ENCODE data around the gene PCSK2. TPM values are rescaled to one million over a fixed set of nuclear protein-coding genes. Genes with fewer than 3 reads are reported as not detected.

The PCSK2 gene
- polyA plus RNA-seq, 1 donor: 2.8 TPM

DNA sequence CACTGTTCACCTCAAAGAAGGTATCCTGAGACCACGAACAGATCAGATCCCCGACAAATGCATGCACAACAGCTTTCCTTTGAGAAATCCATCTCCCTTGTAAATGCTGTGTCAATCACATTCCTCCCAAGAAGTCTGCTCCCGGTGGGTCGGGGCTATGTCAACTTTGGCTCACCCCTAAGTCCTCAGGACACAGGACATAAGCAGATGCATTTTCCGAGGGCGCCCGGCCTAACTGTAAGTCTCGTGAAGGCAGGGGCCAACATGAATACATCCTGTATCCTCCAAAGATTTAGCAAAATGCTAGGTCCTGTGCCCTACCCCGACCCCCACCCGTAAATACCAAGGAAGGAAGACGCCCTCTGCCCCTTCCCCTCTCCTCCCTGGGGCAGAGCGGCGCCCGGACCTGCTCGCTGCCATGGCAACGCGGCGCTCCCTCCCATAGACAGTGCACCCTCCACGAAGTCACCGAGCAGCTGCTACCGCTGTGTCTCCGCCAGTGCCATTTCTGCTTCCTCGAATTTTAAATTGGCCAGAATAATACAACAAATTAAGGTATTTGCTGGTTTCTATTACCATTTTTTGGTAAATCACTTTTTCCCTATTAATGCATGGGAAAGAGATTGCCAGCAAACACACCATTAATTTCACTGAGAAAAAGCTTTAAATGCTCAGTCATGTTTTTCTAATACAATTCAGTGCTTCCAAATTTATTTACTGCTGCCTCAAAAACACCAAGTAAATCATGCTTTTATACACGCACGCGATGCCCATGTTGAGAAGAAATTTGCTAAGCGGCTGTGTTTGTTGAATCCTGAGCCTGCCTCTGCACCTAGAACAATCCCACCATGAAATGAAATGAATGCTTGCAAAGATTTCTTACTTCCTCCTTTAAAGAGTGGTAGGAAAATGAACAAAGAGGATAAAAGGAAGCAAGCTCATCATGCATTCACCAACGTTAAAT lies 100.6 kb downstream of the PCSK2 start:
- Histone ChIP-seq H3K9me3 (ENCODE audit: control insufficient read depth, low read depth, low read length) (no peaks in the 10 kb centered on the region), H3K27ac (ENCODE audit: low read length) (no peak overlapping the region), H3K4me1 (ENCODE audit: control insufficient read depth, insufficient read depth, low read length) (no peaks in the 10 kb centered on the region), H3K4me3 (ENCODE audit: low read length) (no peak overlapping the region), H3K27me3 (ENCODE audit: control insufficient read depth, insufficient read depth, low read length) (peaks cover 27% of the 10 kb centered on the region), H3K36me3 (ENCODE audit: control insufficient read depth, insufficient read depth, low read length) (no peaks in the 10 kb centered on the region)
- WGBS (ENCODE audit: insufficient coverage, low lambda C conversion rate): 55% methylated on average over 5 of the region's 28 CpGs
- DNase-seq: no peak

DNA sequence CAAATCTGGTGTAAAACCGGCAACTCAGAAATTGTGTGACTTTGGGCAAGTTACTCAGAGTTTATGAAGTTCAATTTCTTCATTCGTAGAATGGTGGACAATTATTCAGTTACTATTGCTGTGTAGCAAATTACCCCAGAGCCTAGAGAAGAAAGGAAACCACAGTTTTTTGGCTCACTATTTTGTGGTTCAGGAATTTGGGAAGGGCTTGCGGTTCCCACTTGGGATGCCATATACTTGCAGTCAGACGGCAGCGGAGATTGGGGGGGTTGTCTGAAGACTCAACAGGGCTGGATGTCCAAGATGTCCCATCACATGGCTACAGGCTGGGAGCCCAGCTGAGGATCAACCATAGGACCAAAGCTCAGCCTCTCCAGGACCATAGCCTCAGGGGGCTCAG lies 108.1 kb downstream of the PCSK2 start:
- Histone ChIP-seq H3K9me3 (ENCODE audit: control insufficient read depth, low read depth, low read length) (no peaks in the 10 kb centered on the region), H3K4me1 (ENCODE audit: control insufficient read depth, insufficient read depth, low read length) (no peaks in the 10 kb centered on the region), H3K27ac (ENCODE audit: low read length) (no peak overlapping the region), H3K36me3 (ENCODE audit: control insufficient read depth, insufficient read depth, low read length) (no peaks in the 10 kb centered on the region), H3K4me3 (ENCODE audit: low read length) (no peak overlapping the region), H3K27me3 (ENCODE audit: control insufficient read depth, insufficient read depth, low read length) (no peaks in the 10 kb centered on the region)
- DNase-seq: no peak
- no CpG with 5 or more reads among the region's 5 CpGs for WGBS (ENCODE audit: insufficient coverage, low lambda C conversion rate)

DNA sequence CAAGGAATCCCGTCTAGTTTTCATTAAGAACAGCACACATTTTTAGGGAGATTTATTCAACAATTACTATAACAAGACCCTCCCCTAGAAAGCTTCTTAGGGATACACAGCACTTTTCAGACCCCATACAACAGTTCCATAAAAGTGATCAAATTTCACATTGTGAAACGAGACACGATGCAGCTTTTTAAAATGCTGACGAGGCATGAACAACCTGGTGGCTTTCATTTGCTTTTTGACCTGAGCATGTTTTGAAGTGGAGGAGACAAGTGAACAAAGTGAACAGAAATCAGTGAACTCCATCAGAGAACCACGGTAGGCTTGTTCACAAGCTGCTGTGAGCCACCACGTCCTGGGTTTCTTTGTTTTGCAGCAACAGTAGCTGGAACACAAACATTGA lies 112.2 kb downstream of the PCSK2 start:
- no peak overlapping the region for H3K27ac ChIP-seq (ENCODE audit: low read length)
- no peaks in the 10 kb centered on the region for H3K4me1 ChIP-seq (ENCODE audit: control insufficient read depth, insufficient read depth, low read length)
- H3K36me3 ChIP-seq (ENCODE audit: control insufficient read depth, insufficient read depth, low read length): no peaks in the 10 kb centered on the region
- no peaks in the 10 kb centered on the region for H3K9me3 ChIP-seq (ENCODE audit: control insufficient read depth, low read depth, low read length)
- H3K4me3 ChIP-seq (ENCODE audit: low read length): no peak overlapping the region
- DNase-seq: no peak
- no peaks in the 10 kb centered on the region for H3K27me3 ChIP-seq (ENCODE audit: control insufficient read depth, insufficient read depth, low read length)
- 80% methylated on average over 2 of the region's 6 CpGs for WGBS (ENCODE audit: insufficient coverage, low lambda C conversion rate)

DNA sequence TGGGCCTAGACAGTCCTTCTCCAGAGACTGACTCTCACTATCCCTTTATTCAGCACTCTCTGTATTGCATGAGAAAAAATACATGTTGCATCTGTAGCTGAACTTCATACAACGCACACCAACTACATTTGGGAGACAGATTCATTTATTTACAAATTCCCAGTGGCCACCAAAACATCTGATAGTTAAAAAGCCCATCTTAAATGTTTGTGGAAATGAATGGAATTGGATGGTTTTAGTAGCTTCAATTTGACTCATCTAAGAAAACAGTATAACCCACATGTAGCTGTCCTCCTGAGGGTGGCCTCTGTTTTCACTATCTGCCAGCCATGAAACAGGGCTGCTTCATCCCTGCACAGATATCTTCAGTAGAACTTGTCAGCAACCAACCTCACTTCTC lies 116.3 kb downstream of the PCSK2 start:
- H3K9me3 ChIP-seq (ENCODE audit: control insufficient read depth, low read depth, low read length): no peaks in the 10 kb centered on the region
- WGBS (ENCODE audit: insufficient coverage, low lambda C conversion rate): no CpG with 5 or more reads among the region's 1 CpG
- H3K27ac ChIP-seq (ENCODE audit: low read length): no peak overlapping the region
- H3K4me1 ChIP-seq (ENCODE audit: control insufficient read depth, insufficient read depth, low read length): no peaks in the 10 kb centered on the region
- DNase-seq: no peak
- no peaks in the 10 kb centered on the region for H3K36me3 ChIP-seq (ENCODE audit: control insufficient read depth, insufficient read depth, low read length)
- no peaks in the 10 kb centered on the region for H3K27me3 ChIP-seq (ENCODE audit: control insufficient read depth, insufficient read depth, low read length)
- no peak overlapping the region for H3K4me3 ChIP-seq (ENCODE audit: low read length)

DNA sequence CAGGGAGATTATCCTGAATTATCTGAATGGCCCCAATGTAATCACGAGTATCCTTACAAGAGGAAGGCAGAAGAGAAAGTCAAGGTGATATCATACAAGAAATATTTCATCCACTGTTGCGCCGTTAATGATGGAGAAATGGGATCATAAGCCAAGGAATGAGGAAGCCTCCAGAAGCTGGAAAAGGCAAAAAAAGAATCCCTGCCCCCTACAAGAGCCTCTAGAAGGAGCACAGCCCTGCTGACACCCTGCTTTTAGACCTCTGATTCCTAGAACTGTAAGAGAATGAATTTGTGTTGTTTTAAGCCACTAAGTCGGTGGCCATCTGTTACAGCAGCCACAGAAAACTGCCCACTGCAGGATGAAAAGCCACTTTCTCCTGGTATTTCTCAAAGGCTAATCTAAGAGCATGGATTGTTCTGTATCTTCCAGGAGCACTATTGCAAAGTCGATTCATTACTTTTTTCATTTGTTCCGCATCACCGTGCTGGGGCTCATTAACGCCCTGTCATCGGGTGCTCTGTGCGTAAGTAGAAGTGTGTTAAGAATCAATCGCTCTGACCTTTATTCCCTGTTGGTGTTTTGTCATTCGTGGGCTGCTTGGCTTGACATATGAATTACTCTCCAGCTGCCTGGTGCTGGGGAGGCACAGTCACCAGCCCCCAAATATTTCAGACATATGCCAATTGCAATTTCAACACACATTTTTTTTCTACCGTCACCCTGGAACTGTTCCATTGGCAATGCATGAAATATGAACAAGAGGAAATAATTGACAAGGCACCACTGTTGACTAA lies 117.0 kb downstream of the PCSK2 start:
- WGBS (ENCODE audit: insufficient coverage, low lambda C conversion rate): 74% methylated on average over 4 of the region's 13 CpGs
- H3K4me3 ChIP-seq (ENCODE audit: low read length): no peak overlapping the region

DNA sequence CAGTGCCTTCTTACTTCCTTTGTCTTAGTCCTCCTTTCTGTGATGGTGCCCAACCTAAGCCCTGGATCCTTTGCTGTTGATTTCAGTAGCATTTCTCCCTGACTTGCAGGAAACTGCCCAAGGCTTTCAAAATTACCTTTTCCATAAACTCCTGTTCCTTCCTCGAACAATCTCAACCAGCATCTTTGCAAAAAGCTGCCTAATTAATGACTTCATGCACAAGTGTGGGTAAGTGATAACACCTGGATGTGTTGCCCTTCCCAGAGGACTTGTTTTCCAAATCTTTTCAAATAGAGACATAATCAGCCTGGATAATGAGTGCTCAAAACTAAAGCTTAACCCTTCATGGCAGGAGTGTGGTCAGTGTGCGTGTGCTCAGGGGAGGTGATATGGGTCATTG lies 118.0 kb downstream of the PCSK2 start:
- H3K9me3 ChIP-seq (ENCODE audit: control insufficient read depth, low read depth, low read length): no peaks in the 10 kb centered on the region
- no peak overlapping the region for H3K27ac ChIP-seq (ENCODE audit: low read length)
- WGBS (ENCODE audit: insufficient coverage, low lambda C conversion rate): 86% methylated on average over 1 of the region's 2 CpGs
- no peaks in the 10 kb centered on the region for H3K27me3 ChIP-seq (ENCODE audit: control insufficient read depth, insufficient read depth, low read length)
- no peaks in the 10 kb centered on the region for H3K4me1 ChIP-seq (ENCODE audit: control insufficient read depth, insufficient read depth, low read length)
- no peak overlapping the region for H3K4me3 ChIP-seq (ENCODE audit: low read length)
- no peak for DNase-seq
- H3K36me3 ChIP-seq (ENCODE audit: control insufficient read depth, insufficient read depth, low read length): no peaks in the 10 kb centered on the region

More for the DNA sequence above, 117.0 kb downstream of the PCSK2 start:
- H3K4me1 ChIP-seq (ENCODE audit: control insufficient read depth, insufficient read depth, low read length): no peaks in the 10 kb centered on the region
- H3K9me3 ChIP-seq (ENCODE audit: control insufficient read depth, low read depth, low read length): no peaks in the 10 kb centered on the region
- no peak overlapping the region for H3K27ac ChIP-seq (ENCODE audit: low read length)
- no peaks in the 10 kb centered on the region for H3K27me3 ChIP-seq (ENCODE audit: control insufficient read depth, insufficient read depth, low read length)
- H3K36me3 ChIP-seq (ENCODE audit: control insufficient read depth, insufficient read depth, low read length): no peaks in the 10 kb centered on the region
- DNase-seq: no peak

DNA sequence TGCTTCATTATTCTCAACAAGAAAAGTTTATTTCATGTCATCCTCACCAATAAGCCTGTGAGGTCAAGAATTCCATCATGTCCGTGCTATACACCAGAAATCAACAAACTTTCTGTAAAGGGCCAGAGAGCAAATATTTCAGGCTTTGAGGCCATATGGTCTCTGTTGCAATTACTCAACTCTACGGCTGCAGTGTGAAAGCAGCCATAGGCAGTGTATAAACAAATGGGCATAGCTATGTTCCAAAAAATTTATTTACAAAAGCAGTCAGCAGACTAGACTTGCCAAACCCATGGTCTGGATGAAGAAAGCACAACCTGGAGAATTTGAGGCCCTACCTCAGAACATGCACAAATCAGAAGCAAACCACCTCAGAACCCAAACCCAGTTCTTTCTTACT lies 118.5 kb downstream of the PCSK2 start:
- Histone ChIP-seq H3K9me3 (ENCODE audit: control insufficient read depth, low read depth, low read length) (no peaks in the 10 kb centered on the region), H3K36me3 (ENCODE audit: control insufficient read depth, insufficient read depth, low read length) (no peaks in the 10 kb centered on the region), H3K27ac (ENCODE audit: low read length) (no peak overlapping the region), H3K4me3 (ENCODE audit: low read length) (no peak overlapping the region), H3K4me1 (ENCODE audit: control insufficient read depth, insufficient read depth, low read length) (no peaks in the 10 kb centered on the region), H3K27me3 (ENCODE audit: control insufficient read depth, insufficient read depth, low read length) (no peaks in the 10 kb centered on the region)
- DNase-seq: no peak
- WGBS (ENCODE audit: insufficient coverage, low lambda C conversion rate): no CpG with 5 or more reads among the region's 2 CpGs

DNA sequence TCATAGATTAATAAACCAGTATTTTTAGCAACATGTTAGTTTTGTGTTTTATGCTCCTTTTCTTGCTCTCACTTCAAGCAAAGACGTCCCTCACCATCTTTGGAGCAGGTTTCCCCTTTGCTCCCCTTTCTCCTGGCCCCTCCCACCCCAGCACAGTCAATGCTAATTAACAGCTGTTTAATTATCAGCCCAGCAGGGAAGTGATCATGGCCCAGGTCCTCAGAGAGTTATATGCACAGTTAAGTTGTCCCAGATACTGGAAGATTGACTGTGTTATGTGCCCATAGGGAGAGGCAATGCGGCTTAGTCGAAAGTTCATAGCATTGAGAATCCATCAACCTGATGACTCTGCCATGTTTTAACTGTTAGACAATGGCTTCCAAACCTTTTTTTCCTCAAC lies 123.5 kb downstream of the PCSK2 start:
- Histone ChIP-seq H3K36me3 (ENCODE audit: control insufficient read depth, insufficient read depth, low read length) (no peaks in the 10 kb centered on the region), H3K27me3 (ENCODE audit: control insufficient read depth, insufficient read depth, low read length) (no peaks in the 10 kb centered on the region), H3K4me1 (ENCODE audit: control insufficient read depth, insufficient read depth, low read length) (no peaks in the 10 kb centered on the region), H3K27ac (ENCODE audit: low read length) (no peak overlapping the region), H3K9me3 (ENCODE audit: control insufficient read depth, low read depth, low read length) (no peaks in the 10 kb centered on the region), H3K4me3 (ENCODE audit: low read length) (no peak overlapping the region)
- no peak for DNase-seq
- no CpG with 5 or more reads among the region's 3 CpGs for WGBS (ENCODE audit: insufficient coverage, low lambda C conversion rate)

DNA sequence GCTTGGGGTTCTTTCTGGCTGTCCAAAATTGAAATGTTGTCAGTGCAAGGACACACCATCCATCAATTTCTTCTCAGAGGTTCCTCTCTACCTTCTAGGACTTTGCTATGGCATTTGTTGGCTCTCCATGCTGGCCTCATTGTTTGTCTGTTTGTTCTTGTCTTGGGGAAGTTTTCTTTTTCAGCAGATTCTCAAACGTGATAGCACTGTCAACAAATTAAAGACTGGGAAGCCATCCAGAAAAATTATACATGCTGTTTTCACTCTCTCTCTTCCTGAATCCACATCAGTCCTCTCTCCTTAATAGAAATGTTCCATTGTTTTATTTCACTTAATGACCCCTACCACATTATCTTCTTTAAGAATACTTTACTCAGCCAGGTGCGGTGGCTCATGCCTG lies 130.4 kb downstream of the PCSK2 start:
- H3K4me1 ChIP-seq (ENCODE audit: control insufficient read depth, insufficient read depth, low read length): no peaks in the 10 kb centered on the region

DNA sequence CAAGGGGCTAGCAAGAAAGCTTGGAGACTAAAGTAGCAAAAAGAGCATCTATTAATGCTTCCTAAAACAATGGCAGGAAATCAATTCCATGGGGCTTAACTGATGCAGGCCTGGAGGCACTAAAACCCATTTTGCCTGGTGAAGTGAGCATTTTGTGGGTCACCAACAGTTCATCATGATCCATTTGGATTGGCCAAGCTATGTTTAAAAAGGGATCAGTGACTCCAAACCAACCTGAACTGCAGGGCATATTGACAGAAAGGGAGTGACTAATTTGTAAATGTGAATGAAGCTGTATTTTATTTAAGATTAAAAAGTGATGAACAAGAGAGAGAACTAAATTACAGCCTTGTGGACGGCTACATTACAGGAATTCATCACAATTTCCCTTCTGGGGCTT lies 132.0 kb downstream of the PCSK2 start:
- 100% methylated on average over 1 of the region's 1 CpG for WGBS (ENCODE audit: insufficient coverage, low lambda C conversion rate)
- Histone ChIP-seq H3K36me3 (ENCODE audit: control insufficient read depth, insufficient read depth, low read length) (no peaks in the 10 kb centered on the region), H3K4me3 (ENCODE audit: low read length) (no peak overlapping the region), H3K4me1 (ENCODE audit: control insufficient read depth, insufficient read depth, low read length) (no peaks in the 10 kb centered on the region), H3K27ac (ENCODE audit: low read length) (no peak overlapping the region), H3K27me3 (ENCODE audit: control insufficient read depth, insufficient read depth, low read length) (no peaks in the 10 kb centered on the region), H3K9me3 (ENCODE audit: control insufficient read depth, low read depth, low read length) (no peaks in the 10 kb centered on the region)
- no peak for DNase-seq

More for the DNA sequence above, 130.4 kb downstream of the PCSK2 start:
- Histone ChIP-seq H3K27ac (ENCODE audit: low read length) (no peak overlapping the region), H3K4me3 (ENCODE audit: low read length) (no peak overlapping the region), H3K36me3 (ENCODE audit: control insufficient read depth, insufficient read depth, low read length) (no peaks in the 10 kb centered on the region), H3K9me3 (ENCODE audit: control insufficient read depth, low read depth, low read length) (no peaks in the 10 kb centered on the region), H3K27me3 (ENCODE audit: control insufficient read depth, insufficient read depth, low read length) (no peaks in the 10 kb centered on the region)
- WGBS (ENCODE audit: insufficient coverage, low lambda C conversion rate): no CpG with 5 or more reads among the region's 2 CpGs
- no peak for DNase-seq

Measured in large intestine (tissue), 3 donors.